ENCODE data around the gene CCSER1.

GRCh38 chr4:90099812-90100211, 27.4 kb upstream of the CCSER1 start:
- TF ChIP-seq CTCF (conservative IDR thresholded peaks at IDR 0.05; ENCODE audit: low read length) (no peak), EZH2phosphoT487 (IDR thresholded peaks at IDR 0.05; ENCODE audit: borderline replicate concordance) (no peak)

Measured in Loucy (cell line).